ENCODE measurements around the gene INAFM2. TPM values are rescaled to one million over a fixed set of nuclear protein-coding genes. Genes with fewer than 3 reads are reported as not detected.

The INAFM2 gene
- total RNA-seq, 1 experiment from 2014 or later: 25.4 TPM

DNA sequence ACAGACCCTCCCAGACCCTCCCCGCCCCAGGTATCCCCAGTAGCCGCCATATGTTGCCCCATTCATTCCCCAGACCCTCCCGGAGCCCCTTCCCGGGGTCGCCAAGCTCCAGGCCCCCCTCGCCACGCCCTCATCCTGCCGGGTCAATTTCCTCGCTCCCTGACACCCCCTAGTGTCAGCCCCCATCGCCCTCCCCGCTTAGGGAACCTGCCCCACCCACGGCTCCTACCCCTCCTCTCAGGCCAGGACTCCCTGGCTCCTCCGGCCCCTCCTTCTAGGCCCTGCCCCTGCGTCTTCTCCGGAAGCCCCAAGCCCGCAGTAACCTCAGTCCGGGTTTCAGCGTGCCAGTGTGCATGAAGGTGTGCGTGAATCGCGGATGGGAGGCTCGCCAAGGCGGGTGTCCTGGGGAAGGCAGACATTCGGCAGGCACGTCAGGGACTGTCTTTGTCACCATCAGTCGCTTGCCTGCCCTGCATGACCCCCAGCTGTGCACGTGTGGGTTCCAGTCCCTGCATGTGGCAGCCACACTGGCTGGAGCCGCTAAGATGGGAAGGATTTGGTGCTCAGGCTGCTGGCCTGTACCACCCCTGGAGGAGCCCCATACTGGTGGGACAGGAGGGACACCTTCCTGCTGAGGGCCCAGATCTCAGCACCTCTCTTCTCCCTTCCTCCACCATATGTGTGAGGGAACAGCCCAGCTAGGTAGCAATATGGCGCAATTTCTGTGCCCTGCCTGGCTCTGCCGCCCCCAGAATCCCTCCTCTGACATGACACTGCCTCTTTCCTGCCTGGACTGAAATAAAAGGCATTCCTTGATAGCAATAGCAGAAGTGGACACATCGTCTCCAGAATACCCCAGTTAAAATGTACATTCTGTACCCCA, 35.2 kb downstream of the INAFM2 start:
- H2BK120ac ChIP-seq (ENCODE audit: low read depth, low read length, poor library complexity, severe bottlenecking): no peak overlapping the region
- H4K91ac ChIP-seq (ENCODE audit: insufficient read length, low read depth, low read length): no peak overlapping the region
- no peaks in the 10 kb centered on the region for H3K79me1 ChIP-seq (ENCODE audit: insufficient read depth, low read depth, low read length, poor library complexity, severe bottlenecking)
- no peak overlapping the region for H2BK12ac ChIP-seq (ENCODE audit: insufficient read length, low read depth, low read length)
- Mint-ChIP-seq H3K27me3 (ENCODE audit: low read depth) (peaks cover 53% of the 10 kb centered on the region), H3K27ac (no peak overlapping the region), H3K36me3 (ENCODE audit: insufficient read depth in 1 of 3, low read depth in 3 of 3) (no peaks in the 10 kb centered on the region; a peak in 1 of 7 replicates), H3K4me1 (peaks cover 22 to 31% of the 10 kb centered on the region in 2 experiments), H3K9me3 (no peaks in the 10 kb centered on the region), H3K4me3 (peak overlapping the region; percentile 71 to 84)
- H3K4me2 ChIP-seq (ENCODE audit: insufficient read depth, insufficient read length, low read length): peak overlapping the region; percentile 58
- H3K4ac ChIP-seq (ENCODE audit: low read depth, low read length): no peak overlapping the region
- no peak overlapping the region for H2BK5ac ChIP-seq (ENCODE audit: insufficient read length, low read length)
- H3K56ac ChIP-seq (ENCODE audit: insufficient read length, low read depth, low read length): no peak overlapping the region
- no peaks in the 10 kb centered on the region for H3K9me3 ChIP-seq (ENCODE audit: control insufficient read depth, low read depth, low read length)
- no peak overlapping the region for H3K27ac ChIP-seq (ENCODE audit: insufficient read length, low read depth, low read length)
- no peak overlapping the region for H2AFZ ChIP-seq (ENCODE audit: low read length)
- TF ChIP-seq, protein P1, sequence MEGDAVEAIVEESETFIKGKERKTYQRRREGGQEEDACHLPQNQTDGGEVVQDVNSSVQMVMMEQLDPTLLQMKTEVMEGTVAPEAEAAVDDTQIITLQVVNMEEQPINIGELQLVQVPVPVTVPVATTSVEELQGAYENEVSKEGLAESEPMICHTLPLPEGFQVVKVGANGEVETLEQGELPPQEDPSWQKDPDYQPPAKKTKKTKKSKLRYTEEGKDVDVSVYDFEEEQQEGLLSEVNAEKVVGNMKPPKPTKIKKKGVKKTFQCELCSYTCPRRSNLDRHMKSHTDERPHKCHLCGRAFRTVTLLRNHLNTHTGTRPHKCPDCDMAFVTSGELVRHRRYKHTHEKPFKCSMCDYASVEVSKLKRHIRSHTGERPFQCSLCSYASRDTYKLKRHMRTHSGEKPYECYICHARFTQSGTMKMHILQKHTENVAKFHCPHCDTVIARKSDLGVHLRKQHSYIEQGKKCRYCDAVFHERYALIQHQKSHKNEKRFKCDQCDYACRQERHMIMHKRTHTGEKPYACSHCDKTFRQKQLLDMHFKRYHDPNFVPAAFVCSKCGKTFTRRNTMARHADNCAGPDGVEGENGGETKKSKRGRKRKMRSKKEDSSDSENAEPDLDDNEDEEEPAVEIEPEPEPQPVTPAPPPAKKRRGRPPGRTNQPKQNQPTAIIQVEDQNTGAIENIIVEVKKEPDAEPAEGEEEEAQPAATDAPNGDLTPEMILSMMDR (conservative IDR thresholded peaks at IDR 0.05): no peak
- no peak overlapping the region for H3K18ac ChIP-seq (ENCODE audit: insufficient read length, low read depth, low read length)
- H3K79me2 ChIP-seq (ENCODE audit: insufficient read depth, low read length): no peaks in the 10 kb centered on the region
- WGBS (ENCODE audit: extremely low coverage, insufficient read length, low lambda C conversion rate): no CpG with 5 or more reads among the region's 31 CpGs
- no peaks in the 10 kb centered on the region; the same call in 1 of the 2 replicates for H3K4me1 ChIP-seq (ENCODE audit: insufficient read depth, low read length)
- no peak overlapping the region for H2BK15ac ChIP-seq (ENCODE audit: low read depth, low read length)
- no peak overlapping the region for H2BK20ac ChIP-seq (ENCODE audit: low read depth, low read length, poor library complexity, severe bottlenecking)
- no peak overlapping the region for H4K8ac ChIP-seq (replicated peaks; ENCODE audit: insufficient read length, low read depth, low read length)
- no peak overlapping the region for H4K5ac ChIP-seq (ENCODE audit: insufficient read length, low read depth, low read length)
- peaks cover 3% of the 10 kb centered on the region for H3K27me3 ChIP-seq (ENCODE audit: insufficient read depth, low read length)
- H3K14ac ChIP-seq (ENCODE audit: insufficient read depth, low read length): no peak overlapping the region
- no peaks in the 10 kb centered on the region for H4K20me1 ChIP-seq (ENCODE audit: control insufficient read depth, insufficient read depth, insufficient read length)
- H2AK5ac ChIP-seq (ENCODE audit: insufficient read length, low read length): no peak overlapping the region
- no peak overlapping the region for H3K9ac ChIP-seq (ENCODE audit: extremely low read depth, insufficient read length, low read length)
- peak; percentile 64 for DNase-seq
- H3K23ac ChIP-seq (ENCODE audit: insufficient read length, low read depth, low read length): no peak overlapping the region
- H3T11ph ChIP-seq (ENCODE audit: low read length): no peak overlapping the region
- H3K23me2 ChIP-seq (ENCODE audit: insufficient read length, low read depth, low read length, poor library complexity, severe bottlenecking): peaks cover 8% of the 10 kb centered on the region
